Measurements from ENCODE around the gene ADAMTSL1.
"Not testable (repeated sequence)": the region's sequence is repeated elsewhere in the genome, so short reads cannot be mapped to it uniquely, and the experiment has no call there.

The ADAMTSL1 gene

GRCh38 chr9:18905883-18906629 lies 432.1 kb downstream of the ADAMTSL1 start:
- DNase-seq (ENCODE audit: low read depth in 2 of 2), result no peak

GRCh38 chr9:18906656-18907395 lies 432.9 kb downstream of the ADAMTSL1 start:
- DNase-seq (ENCODE audit: low read depth in 2 of 2), result no peak

GRCh38 chr9:18907927-18908625 lies 434.1 kb downstream of the ADAMTSL1 start:
- no peak for DNase-seq (ENCODE audit: low read depth in 2 of 2)

DNA sequence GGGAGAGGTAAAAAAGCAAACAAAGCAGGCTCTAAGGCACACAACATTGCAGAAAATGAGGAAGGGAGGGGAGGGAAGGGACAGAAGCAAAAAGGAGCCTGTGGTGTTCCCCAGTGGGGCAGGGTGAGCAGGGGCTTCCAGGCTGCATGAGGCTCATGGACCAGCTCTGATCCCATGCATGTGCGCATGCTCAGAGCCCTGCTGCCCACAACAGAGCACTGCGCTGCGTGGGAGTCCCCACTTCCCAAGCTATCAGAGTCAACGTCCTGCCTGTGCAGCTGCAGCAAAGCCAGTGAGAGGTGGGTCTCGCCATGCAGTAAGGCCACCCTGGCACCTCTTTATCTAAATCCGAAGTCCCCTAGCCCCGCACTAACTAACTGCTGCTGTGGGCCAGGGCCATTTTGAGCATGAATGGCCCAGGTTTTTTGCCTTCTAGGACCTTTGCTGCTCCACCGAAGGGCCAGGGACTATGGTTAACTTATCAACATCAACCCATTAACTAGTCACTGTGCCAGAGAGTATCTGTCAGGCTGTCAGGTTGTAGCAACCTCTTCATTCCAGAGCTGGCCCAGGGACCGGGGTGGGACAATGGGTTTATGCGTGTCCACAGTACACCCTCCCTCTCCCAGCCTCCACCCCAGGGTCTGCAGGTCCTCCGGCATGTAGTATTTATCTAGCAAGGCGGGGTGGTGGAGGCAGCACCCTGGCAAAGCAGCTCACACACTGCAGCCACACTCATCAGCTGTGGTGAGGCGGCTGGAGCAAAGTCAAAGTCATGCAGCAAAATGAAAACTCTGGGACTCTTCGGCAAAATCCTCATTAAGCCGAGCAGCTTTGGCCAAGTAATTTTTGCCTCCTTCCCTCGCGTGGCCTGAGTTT lies 435.4 kb downstream of the ADAMTSL1 start:
- no peak for DNase-seq (ENCODE audit: low read depth in 2 of 2)

DNA sequence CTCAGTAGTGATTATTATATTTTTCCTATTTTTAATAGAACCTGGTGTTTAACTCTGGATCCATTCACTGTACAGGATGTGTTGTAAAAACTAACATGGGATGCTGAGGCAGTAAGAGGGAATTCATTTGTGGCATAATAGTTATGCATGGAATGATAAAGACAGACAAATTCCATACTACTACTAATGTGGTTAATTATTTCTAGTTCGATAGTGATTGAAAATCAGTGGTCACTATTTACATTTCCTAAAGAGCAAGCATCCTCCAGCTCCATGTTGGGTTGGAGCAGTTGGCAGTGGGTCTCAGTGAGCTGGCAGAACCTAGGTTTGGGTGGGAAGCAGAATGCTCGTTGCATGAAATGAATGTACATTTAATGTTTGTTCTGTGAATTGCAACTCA lies 436.5 kb downstream of the ADAMTSL1 start:
- no peak for DNase-seq (ENCODE audit: low read depth in 2 of 2)

GRCh38 chr9:18910916-18911315 lies 437.0 kb downstream of the ADAMTSL1 start:
- no peak for DNase-seq (ENCODE audit: low read depth in 2 of 2)

GRCh38 chr9:18911714-18912342 lies 437.9 kb downstream of the ADAMTSL1 start:
- DNase-seq (ENCODE audit: low read depth in 2 of 2), result no peak

GRCh38 chr9:18920141-18921084 lies 446.5 kb downstream of the ADAMTSL1 start:
- no peak for DNase-seq (ENCODE audit: low read depth in 2 of 2)

- no peak for DNase-seq (ENCODE audit: low read depth in 2 of 2)
Observed at GRCh38 chr9:18921366-18922075, 447.6 kb downstream of the ADAMTSL1 start.

DNA sequence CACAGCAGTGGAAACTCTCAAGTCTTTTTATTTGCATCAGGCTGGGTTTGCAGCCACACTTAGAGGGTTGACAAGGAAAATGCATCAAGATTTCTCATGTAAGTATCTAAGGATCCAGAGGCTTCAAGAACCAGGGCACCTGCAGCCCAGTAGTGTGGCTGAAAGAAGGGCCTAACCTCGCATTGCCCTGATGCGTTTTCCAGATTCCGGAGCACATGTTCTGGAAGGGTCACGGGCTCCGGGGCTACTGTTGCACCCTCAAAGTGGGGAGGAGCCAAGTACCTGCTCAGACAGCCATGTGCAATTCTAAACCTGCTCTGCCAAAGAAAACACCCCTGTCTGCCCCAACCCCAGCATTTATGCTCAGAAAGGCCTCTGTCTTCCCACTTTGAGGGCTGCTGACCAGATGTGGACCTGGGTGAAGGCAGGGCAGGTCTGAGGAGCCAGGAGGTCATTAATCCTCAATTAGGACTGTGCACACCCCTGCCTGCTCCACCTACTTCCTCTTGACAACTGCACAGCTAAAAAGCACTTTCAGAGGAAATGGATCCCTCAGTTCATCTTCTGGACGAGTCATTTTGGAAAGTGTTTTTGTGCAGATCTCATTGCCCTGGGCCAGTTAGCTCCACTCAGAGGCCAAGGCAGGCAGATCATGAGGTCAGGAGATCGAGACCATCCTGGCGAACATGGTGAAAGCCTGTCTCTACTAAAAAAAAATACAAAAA lies 448.4 kb downstream of the ADAMTSL1 start:
- DNase-seq (ENCODE audit: low read depth in 2 of 2), result no peak

- DNase-seq (ENCODE audit: low read depth in 2 of 2), result no peak
Observed at GRCh38 chr9:18923167-18923566, 449.2 kb downstream of the ADAMTSL1 start.

- DNase-seq (ENCODE audit: low read depth in 2 of 2), result no peak
Observed at GRCh38 chr9:18923671-18924430, 449.9 kb downstream of the ADAMTSL1 start.

GRCh38 chr9:18925880-18926279 lies 451.9 kb downstream of the ADAMTSL1 start:
- DNase-seq (ENCODE audit: low read depth in 2 of 2), result no peak

DNA sequence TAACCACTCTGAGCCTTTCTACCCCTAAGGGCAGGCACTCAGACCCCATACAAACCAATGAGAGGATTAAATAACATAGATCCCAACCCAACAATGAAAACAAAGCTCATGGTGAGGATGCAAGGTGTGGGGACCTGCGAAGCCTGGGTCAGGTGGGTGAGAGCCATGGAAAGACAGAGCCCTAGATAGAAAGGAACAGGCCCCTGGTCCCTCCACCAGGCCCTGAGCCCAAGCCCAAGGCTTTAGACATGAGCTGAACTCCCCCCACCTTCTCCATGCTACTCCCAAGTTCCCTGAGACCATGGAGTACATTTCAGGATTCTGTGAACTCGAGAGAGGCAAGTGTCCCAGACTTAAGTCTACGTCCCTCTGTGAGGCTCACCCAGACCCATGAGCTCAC lies 452.6 kb downstream of the ADAMTSL1 start:
- DNase-seq (ENCODE audit: low read depth in 2 of 2), result no peak

DNA sequence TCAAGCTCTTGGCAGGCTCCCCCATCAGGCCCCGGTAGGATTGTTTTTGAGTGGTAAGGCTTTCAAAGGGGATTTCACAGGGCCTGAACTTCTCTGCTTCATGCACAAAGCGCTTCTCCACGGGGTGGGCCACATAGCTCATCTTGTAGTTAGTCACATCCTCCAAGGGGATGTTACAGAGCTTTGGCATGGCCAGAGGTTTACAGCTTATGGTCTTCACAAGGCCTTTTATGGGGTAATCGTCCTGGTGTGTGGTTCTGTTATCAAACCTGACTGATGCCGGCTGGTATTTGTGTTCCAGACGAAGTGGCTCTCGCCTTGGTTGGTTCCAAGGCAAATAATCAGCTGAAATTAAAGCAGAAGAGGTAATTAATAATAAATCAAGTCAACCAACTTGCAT lies 454.8 kb downstream of the ADAMTSL1 start:
- no peak for DNase-seq (ENCODE audit: low read depth in 2 of 2)

DNA sequence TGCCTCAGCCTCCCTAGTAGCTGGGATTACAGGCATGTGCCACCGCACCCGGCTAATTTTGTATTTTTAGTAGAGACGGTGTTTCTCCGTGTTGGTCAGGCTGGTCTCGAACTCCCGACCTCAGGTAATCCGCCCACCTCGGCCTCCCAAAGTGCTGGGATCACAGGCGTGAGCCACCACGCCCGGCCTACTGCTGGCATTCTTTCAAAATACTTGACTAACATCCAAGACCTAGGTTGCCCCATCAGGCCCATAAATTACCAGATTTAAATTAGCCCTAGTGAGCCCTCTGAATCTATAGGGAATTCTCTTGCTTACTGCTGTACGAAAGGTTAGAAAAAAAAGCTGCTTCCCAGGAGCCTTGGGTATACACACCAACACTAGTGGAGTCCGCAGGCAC lies 456.7 kb downstream of the ADAMTSL1 start:
- not testable (repeated sequence) for DNase-seq (ENCODE audit: low read depth in 2 of 2)

DNA sequence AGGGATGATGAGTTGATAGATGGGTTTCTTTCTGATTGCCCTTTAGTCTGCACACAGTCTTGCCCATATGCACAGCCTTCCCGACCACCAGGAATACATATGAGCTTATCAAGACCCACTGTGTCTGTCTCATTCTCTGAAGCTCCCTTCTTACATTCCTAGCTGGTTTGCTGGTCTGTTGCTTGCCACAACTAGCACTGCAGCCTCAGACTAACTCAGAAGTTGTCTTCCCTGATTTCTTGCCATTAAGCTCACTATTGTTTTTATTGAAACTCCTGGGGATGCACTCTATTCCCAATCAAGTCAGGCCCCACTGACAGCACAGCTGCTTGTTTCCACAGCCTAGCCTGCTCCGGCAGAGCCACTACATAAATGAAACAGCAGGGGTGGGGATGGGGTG lies 461.6 kb downstream of the ADAMTSL1 start:
- no peak for DNase-seq (ENCODE audit: low read depth in 2 of 2)

All from stimulated activated CD4-positive, alpha-beta T cell treated with anti-CD3 and anti-CD28 coated beads, Interleukin-15, amount 100 ng/mL, for 48 hours (primary cell).